HCT116 (cell line): ENCODE results near the gene ITGAV.

Source experiments
- CEBPB ChIP-seq: IDR thresholded peaks from 2 replicates; pipeline ENCODE4 v1.6.1; 2012; ENCODE audit warnings: low read depth
- CTCF ChIP-seq, 3 experiments: fragments of 200-600 bp in 1 of 3; sonication (generic) in 1 of 3; IDR thresholded peaks in 2 of 3; conservative IDR thresholded peaks in 1 of 3; 2 replicates each; pipeline ENCODE4 v1.5.1; 2012 to 2017; ENCODE audit warnings: low read depth in 2 of 3, low read length in 2 of 3, antibody characterized with exemption in 1 of 3, borderline replicate concordance in 1 of 3, control low read depth in 1 of 3, mild to moderate bottlenecking in 1 of 3, mixed read lengths in 1 of 3, mixed run types in 1 of 3, moderate library complexity in 1 of 3; ENCODE audit not compliant: insufficient read depth in 1 of 3
- EZH2 ChIP-seq: fragments of 200-600 bp; sonication (generic); IDR thresholded peaks from 2 replicates; pipeline ENCODE4 v1.6.1; 2017; ENCODE audit warnings: antibody characterized with exemption, mixed run types
- POLR2A ChIP-seq: IDR thresholded peaks from 2 replicates; pipeline ENCODE4 v1.7.0; 2011; ENCODE audit warnings: borderline replicate concordance; ENCODE audit not compliant: insufficient read depth, insufficient read length; ENCODE audit errors: extremely low read depth
- RAD21 ChIP-seq: IDR thresholded peaks from 2 replicates; pipeline ENCODE4 v1.6.1; 2012; ENCODE audit warnings: low read depth, mild to moderate bottlenecking
- TCF7L2 ChIP-seq: IDR thresholded peaks from 2 replicates; pipeline ENCODE4 v1.7.0; 2011; ENCODE audit warnings: borderline replicate concordance, inconsistent platforms; ENCODE audit not compliant: insufficient read depth, insufficient read length; ENCODE audit errors: extremely low read depth

DNA sequence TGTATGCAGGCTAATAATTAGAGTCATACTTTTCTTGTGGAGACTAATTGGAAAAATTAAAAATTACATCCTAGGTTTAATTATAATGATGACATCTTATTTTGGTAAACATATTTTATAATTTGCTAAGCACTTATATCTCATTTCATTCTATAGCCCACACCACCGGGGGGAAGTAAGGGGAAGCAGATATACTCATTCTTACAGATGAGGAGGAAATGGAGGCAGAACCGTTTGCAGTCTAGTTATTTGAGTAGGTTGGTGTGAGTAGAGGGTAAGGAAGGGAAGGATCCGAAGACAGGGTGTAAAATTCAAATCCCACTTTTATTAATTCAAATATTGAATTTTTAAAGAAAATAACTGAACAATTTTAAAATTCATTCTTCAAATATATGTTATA, 3.7 kb downstream of the ITGAV start:
- TF ChIP-seq CTCF (IDR thresholded peaks at IDR 0.05 in 2 of 3, conservative IDR thresholded peaks at IDR 0.05 in 1 of 3; ENCODE audit: borderline replicate concordance in 1 of 3, insufficient read depth in 1 of 3, low read depth in 2 of 3, low read length in 2 of 3) (no peak), POLR2A (no peak), TCF7L2 (no peak), CEBPB (no peak), RAD21 (no peak), EZH2 (no peak)
